IMR-90 (cell line): ENCODE data around the gene KBTBD4. TPM values are rescaled to one million over a fixed set of nuclear protein-coding genes. Genes with fewer than 3 reads are reported as not detected.

ENCODE experiments used
- ATAC-seq: fragments of 200-7000 bp; cut with Tn5 transposase; 2 replicates; pipeline ENCODE4 v1.9.1; 2020; ENCODE audit warnings: low read depth, mild to moderate bottlenecking, moderate library complexity
- BruUV-seq: library from RNA; stranded (reverse); fragments of 400-500 nt; replicated peaks from 2 replicates; lab custom pipeline; 2021; lab: Mats Ljungman, UMichigan
- CTCF ChIA-PET: fragments of 300-600 bp; formaldehyde crosslinking; extraction: SDS; loops from one replicate; lab custom pipeline; 2021; ENCODE audit warnings: antibody characterized with exemption; lab: Yijun Ruan, JAX
- POLR2A ChIA-PET: fragments of 300-600 bp; sonication (Branson Sonifier 250); formaldehyde crosslinking; loops from one replicate; lab custom pipeline; 2022; ENCODE audit warnings: antibody characterized with exemption; ENCODE audit not compliant: unreplicated experiment; lab: Charles Lee
- DNase-seq: peaks from one replicate; pipeline ENCODE4 v3.0.0; 2013
- H2AFZ ChIP-seq: replicated peaks from 2 replicates; pipeline ENCODE3; 2013; ENCODE audit warnings: low read length, mild to moderate bottlenecking; ENCODE audit not compliant: poor library complexity
- H2AK5ac ChIP-seq: 2 replicates; pipeline ENCODE4 v1.6.1; 2013; ENCODE audit warnings: low read depth, low read length, inconsistent platforms
- H2AK9ac ChIP-seq: replicated peaks from 2 replicates; pipeline ENCODE3; 2013; ENCODE audit warnings: mild to moderate bottlenecking, low read depth, low read length, moderate library complexity; ENCODE audit not compliant: poor library complexity
- H2BK120ac ChIP-seq: 2 replicates; pipeline ENCODE4 v1.6.1; 2013; ENCODE audit warnings: low read depth, low read length, inconsistent platforms
- H2BK15ac ChIP-seq: 3 replicates; pipeline ENCODE4 v1.6.1; 2013; ENCODE audit warnings: low read depth, low read length, inconsistent platforms
- H2BK20ac ChIP-seq: 2 replicates; pipeline ENCODE4 v1.6.1; 2013; ENCODE audit warnings: low read depth, mild to moderate bottlenecking, inconsistent platforms, low read length, moderate library complexity
- H2BK5ac ChIP-seq: 2 replicates; pipeline ENCODE4 v1.6.1; 2013; ENCODE audit warnings: mild to moderate bottlenecking, low read depth, low read length, inconsistent platforms; ENCODE audit not compliant: poor library complexity, severe bottlenecking
- H3K14ac ChIP-seq: replicated peaks from 2 replicates; pipeline ENCODE4 v1.6.1; 2013; ENCODE audit warnings: low read depth, low read length, inconsistent platforms
- H3K18ac ChIP-seq: 2 replicates; pipeline ENCODE4 v1.6.1; 2013; ENCODE audit warnings: low read depth, low read length, control low read depth
- H3K23ac ChIP-seq: 2 replicates; pipeline ENCODE4 v1.6.1; 2013; ENCODE audit warnings: low read depth, low read length, inconsistent platforms
- H3K27ac ChIP-seq: 2 replicates; pipeline ENCODE4 v1.5.1; 2013; ENCODE audit warnings: mild to moderate bottlenecking, control low read depth, low read length; ENCODE audit not compliant: insufficient read depth
- H3K27me3 ChIP-seq: 2 replicates; pipeline ENCODE4 v1.6.1; 2013; ENCODE audit warnings: low read length; ENCODE audit not compliant: control insufficient read depth, insufficient read depth
- H3K36me3 ChIP-seq: 2 replicates; pipeline ENCODE4 v1.6.1; 2013; ENCODE audit warnings: low read length, mixed read lengths; ENCODE audit not compliant: control insufficient read depth, insufficient read depth
- H3K4ac ChIP-seq: 2 replicates; pipeline ENCODE4 v1.6.1; 2013; ENCODE audit warnings: low read depth, low read length, inconsistent platforms
- H3K4me1 ChIP-seq: 2 replicates; pipeline ENCODE4 v1.6.1; 2013; ENCODE audit warnings: low read length, mixed read lengths; ENCODE audit not compliant: control insufficient read depth, insufficient read depth
- H3K4me2 ChIP-seq: 2 replicates; pipeline ENCODE4 v1.6.1; 2013; ENCODE audit warnings: low read depth, mild to moderate bottlenecking, control low read depth, low read length, moderate library complexity
- H3K4me3 ChIP-seq: 2 replicates; pipeline ENCODE4 v1.5.1; 2013; ENCODE audit warnings: low read depth, mild to moderate bottlenecking, control low read depth, low read length, moderate library complexity; ENCODE audit not compliant: insufficient read depth
- H3K56ac ChIP-seq: 2 replicates; pipeline ENCODE4 v1.6.1; 2013; ENCODE audit warnings: low read length, inconsistent platforms; ENCODE audit not compliant: insufficient read depth; ENCODE audit errors: extremely low read depth
- H3K79me1 ChIP-seq, 2 experiments: 2 replicates each; pipeline ENCODE4 v1.6.1; 2013; ENCODE audit warnings: low read length in 2 of 2, inconsistent platforms in 1 of 2, low read depth in 1 of 2
- H3K9ac ChIP-seq: 2 replicates; pipeline ENCODE4 v1.6.1; 2013; ENCODE audit warnings: low read depth, low read length, control low read depth
- H3K9me1 ChIP-seq: 2 replicates; pipeline ENCODE4 v1.6.1; 2013; ENCODE audit warnings: low read length, inconsistent platforms; ENCODE audit not compliant: insufficient read depth
- H3K9me3 ChIP-seq: 2 replicates; pipeline ENCODE4 v1.6.1; 2013; ENCODE audit warnings: low read length; ENCODE audit not compliant: control insufficient read depth, insufficient read depth
- H4K20me1 ChIP-seq: 2 replicates; pipeline ENCODE4 v1.6.1; 2013; ENCODE audit warnings: low read length, inconsistent platforms; ENCODE audit not compliant: insufficient read depth
- H4K5ac ChIP-seq: 2 replicates; pipeline ENCODE4 v1.6.1; 2013; ENCODE audit warnings: mild to moderate bottlenecking, low read depth, low read length, control low read depth
- H4K8ac ChIP-seq, 2 experiments: 2 replicates each; pipeline ENCODE4 v1.6.1; 2013; ENCODE audit warnings: low read depth in 2 of 2, low read length in 2 of 2, control low read depth in 1 of 2, inconsistent platforms in 1 of 2
- H4K91ac ChIP-seq: 2 replicates; pipeline ENCODE4 v1.6.1; 2013; ENCODE audit warnings: low read depth, low read length, inconsistent platforms; ENCODE audit not compliant: insufficient read depth
- RAD21 ChIP-seq: IDR thresholded peaks from 2 replicates; pipeline ENCODE4 v1.6.1; 2012; ENCODE audit warnings: low read length, improper control_type of control experiment
- SMC3 ChIP-seq: fragments of 150-350 bp; IDR thresholded peaks from 2 replicates; pipeline ENCODE4 v1.6.1; 2016; ENCODE audit warnings: low read depth, mild to moderate bottlenecking, antibody characterized with exemption, low read length, moderate library complexity
- dilution Hi-C: fragments of 300-500 bp; cut with HindIII; formaldehyde crosslinking; loops from one replicate; pipeline ENCODE4 v1.14.3; 2018; ENCODE audit warnings: low sequenced_read_pairs; ENCODE audit not compliant: unreplicated experiment
- in situ Hi-C: fragments of 300-500 bp; cut with MboI; formaldehyde crosslinking; loops from 3 replicates; pipeline ENCODE4 v1.14.3; 2019; ENCODE audit warnings: low sequenced_read_pairs, inconsistent platforms, mixed read lengths
- intact Hi-C: fragments of 100-400 bp; cut with micrococcal nuclease; formaldehyde crosslinking; loops from 2 replicates; pipeline ENCODE4 v1.10.0; 2022
- polyA plus RNA-seq, 3 experiments: library from polyadenylated mRNA; depleted of rRNA; stranded (reverse); fragments of >200 nt; gene quantifications; 2 replicates each; pipeline ENCODE4 v1.2.3, GENCODE V29; 2012; ENCODE audit warnings: low replicate concordance in 1 of 3
- total RNA-seq: library from RNA; depleted of rRNA; stranded (reverse); fragments of >200 nt; gene quantifications from 2 replicates; pipeline ENCODE4 v1.2.3, GENCODE V29; 2012
- TF ChIP-seq, protein P1 (sequence below): conservative IDR thresholded peaks from 2 replicates; pipeline ENCODE4 v1.5.1; 2012; ENCODE audit warnings: mild to moderate bottlenecking, low read depth, low read length, improper control_type of control experiment
- TF ChIP-seq, protein P2 (sequence below): fragments of 150-350 bp; IDR thresholded peaks from 2 replicates; pipeline ENCODE4 v1.6.1; 2016; ENCODE audit warnings: low read depth, mild to moderate bottlenecking, low read length, moderate library complexity, borderline replicate concordance

Gene KBTBD4
- total and polyA plus RNA-seq, 2 of the 4 experiments (the other 2 are of a cell fraction): 14.9 to 41.6 TPM

DNA sequence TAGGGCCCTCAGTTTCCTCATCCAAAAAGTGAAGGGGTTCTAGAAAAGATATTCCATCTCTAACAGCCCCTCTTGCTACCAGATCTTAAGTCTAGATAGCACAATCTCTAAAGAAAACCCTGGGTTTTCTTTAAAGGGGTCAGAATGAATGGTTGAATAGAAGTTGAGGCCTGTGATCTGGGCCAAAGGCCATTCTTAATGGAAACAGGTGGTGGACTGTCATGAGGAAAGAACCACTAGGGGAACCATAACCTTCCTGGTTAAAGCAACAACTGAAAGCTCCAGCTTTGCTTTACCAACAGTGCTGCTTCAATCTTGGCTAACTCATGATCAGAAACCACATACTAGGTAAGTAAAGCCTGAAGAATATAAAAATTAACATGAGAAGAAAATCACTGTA, 27.7 kb downstream of the KBTBD4 start:
- Histone ChIP-seq H3K4me2 (peak overlapping the region; percentile 100), H3K9me1 (peaks cover 6% of the 10 kb centered on the region), H3K18ac (no peak overlapping the region), H3K36me3 (no peaks in the 10 kb centered on the region), H3K27ac (no peak overlapping the region), H2AFZ (no peak overlapping the region), H2AK9ac (no peak overlapping the region), H3K9me3 (no peaks in the 10 kb centered on the region), H2BK20ac (no peak overlapping the region), H3K23ac (no peak overlapping the region), H3K14ac (no peak overlapping the region), H3K4me3 (no peak overlapping the region), H2AK5ac (no peak overlapping the region), H2BK15ac (no peak overlapping the region), H2BK5ac (no peak overlapping the region), H3K79me1 (peaks cover 0 to 48% of the 10 kb centered on the region in 2 experiments; a peak in 2 of 4 replicates), H4K91ac (no peak overlapping the region), H3K9ac (no peak overlapping the region), H4K5ac (no peak overlapping the region), H3K4me1 (peaks cover 3% of the 10 kb centered on the region), H2BK120ac (no peak overlapping the region), H3K27me3 (no peaks in the 10 kb centered on the region), H4K8ac (no peak overlapping the region), H4K20me1 (peaks cover 63% of the 10 kb centered on the region), H3K56ac (no peak overlapping the region), H3K4ac (no peak overlapping the region)
- DNase-seq: peak; percentile 48
- ATAC-seq: no peak
- ChIA-PET CTCF (interaction anchor here (0.6 to 1.9 kb wide), 3 partner anchors 21 to 68 kb away, joined by 3 to 7 read pairs (median 4); no protein-coding TSS in a partner anchor), POLR2A (no interaction called here)
- intact Hi-C loops: no loop called here
- TSS peak; percentile 25 for BruUV-seq
- TF ChIP-seq SMC3 (peak; percentile 17; the same call in 1 of the 2 replicates), RAD21 (peak; percentile 43)
- TF ChIP-seq, protein P1, sequence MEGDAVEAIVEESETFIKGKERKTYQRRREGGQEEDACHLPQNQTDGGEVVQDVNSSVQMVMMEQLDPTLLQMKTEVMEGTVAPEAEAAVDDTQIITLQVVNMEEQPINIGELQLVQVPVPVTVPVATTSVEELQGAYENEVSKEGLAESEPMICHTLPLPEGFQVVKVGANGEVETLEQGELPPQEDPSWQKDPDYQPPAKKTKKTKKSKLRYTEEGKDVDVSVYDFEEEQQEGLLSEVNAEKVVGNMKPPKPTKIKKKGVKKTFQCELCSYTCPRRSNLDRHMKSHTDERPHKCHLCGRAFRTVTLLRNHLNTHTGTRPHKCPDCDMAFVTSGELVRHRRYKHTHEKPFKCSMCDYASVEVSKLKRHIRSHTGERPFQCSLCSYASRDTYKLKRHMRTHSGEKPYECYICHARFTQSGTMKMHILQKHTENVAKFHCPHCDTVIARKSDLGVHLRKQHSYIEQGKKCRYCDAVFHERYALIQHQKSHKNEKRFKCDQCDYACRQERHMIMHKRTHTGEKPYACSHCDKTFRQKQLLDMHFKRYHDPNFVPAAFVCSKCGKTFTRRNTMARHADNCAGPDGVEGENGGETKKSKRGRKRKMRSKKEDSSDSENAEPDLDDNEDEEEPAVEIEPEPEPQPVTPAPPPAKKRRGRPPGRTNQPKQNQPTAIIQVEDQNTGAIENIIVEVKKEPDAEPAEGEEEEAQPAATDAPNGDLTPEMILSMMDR: peak; percentile 32; the same call in 1 of the 2 replicates
- TF ChIP-seq, protein P2, sequence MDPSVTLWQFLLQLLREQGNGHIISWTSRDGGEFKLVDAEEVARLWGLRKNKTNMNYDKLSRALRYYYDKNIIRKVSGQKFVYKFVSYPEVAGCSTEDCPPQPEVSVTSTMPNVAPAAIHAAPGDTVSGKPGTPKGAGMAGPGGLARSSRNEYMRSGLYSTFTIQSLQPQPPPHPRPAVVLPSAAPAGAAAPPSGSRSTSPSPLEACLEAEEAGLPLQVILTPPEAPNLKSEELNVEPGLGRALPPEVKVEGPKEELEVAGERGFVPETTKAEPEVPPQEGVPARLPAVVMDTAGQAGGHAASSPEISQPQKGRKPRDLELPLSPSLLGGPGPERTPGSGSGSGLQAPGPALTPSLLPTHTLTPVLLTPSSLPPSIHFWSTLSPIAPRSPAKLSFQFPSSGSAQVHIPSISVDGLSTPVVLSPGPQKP: no peak
- dilution Hi-C loops: no loop called here
- in situ Hi-C loops: no loop called here
